ENCODE data around the gene BTF3L4.

Gene BTF3L4

DNA sequence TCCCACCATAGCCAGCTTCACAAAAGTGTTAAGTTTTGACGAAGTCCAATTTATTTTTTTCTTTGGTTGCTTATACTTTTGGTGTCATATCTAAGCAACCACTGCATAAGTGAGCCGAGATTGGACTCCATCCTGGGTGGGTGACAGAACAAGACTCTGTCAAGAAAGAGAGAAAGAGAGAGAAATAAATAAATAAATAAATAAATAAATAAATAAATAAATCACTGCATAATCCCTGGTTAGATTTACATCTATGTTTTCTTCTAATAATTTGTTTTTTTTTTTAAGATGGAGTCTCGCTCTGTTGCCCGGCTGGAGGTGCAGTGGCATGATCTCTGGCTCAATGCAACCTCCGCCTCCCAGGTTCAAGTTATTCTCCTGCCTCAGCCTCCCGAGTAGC, 67.5 kb downstream of the BTF3L4 start:
- no peak for DNase-seq (ENCODE audit: low read depth in 2 of 2)

- no peak for DNase-seq (ENCODE audit: low read depth in 2 of 2)
Observed at GRCh38 chr1:52125736-52126359, 69.8 kb downstream of the BTF3L4 start.

DNA sequence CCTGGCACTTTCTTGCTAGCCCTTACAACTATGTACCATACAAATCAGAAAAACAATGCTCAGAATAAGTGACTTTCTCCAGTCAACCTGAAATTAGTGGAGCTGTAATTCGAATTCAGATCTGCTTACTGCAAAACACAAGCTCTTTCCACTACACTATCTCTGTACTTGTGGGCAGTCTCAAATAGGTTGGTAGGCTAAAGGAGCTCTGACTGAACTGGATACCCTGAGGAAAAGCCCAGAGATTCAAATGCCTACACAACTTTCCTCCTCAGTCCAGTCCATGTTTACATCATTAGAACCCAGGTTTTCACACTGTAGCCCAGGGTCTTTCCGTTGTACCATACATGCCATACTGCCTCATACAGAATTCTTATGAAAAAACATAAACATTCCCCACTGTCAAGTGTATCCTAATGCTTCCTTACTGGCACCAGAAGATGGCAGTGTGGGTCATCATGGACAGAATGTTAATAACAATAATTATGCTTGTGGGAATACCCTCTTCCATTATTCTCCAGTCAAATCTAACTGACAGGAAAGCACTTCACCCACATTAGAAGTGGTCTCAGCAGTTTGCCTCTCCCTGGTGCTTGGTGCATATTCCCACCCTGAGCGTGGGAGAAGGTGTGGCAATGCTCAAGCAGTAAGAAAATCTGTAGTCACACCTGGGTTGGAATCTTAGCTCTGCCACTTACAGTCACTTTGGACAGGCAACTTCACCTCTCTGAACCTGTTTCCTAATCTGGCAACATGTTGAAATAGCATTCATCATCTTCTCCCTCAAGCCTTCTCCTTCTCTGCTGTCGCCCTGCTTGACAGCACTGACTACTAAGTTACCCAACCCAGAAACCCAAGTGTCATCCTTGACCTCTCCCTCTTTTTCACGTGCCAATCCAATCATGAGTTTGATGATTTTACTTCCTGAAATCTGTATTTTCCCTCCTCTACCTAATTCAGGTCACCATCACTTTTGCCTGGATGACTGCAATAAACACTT, 71.4 kb downstream of the BTF3L4 start:
- no peak for DNase-seq (ENCODE audit: low read depth in 2 of 2)

DNA sequence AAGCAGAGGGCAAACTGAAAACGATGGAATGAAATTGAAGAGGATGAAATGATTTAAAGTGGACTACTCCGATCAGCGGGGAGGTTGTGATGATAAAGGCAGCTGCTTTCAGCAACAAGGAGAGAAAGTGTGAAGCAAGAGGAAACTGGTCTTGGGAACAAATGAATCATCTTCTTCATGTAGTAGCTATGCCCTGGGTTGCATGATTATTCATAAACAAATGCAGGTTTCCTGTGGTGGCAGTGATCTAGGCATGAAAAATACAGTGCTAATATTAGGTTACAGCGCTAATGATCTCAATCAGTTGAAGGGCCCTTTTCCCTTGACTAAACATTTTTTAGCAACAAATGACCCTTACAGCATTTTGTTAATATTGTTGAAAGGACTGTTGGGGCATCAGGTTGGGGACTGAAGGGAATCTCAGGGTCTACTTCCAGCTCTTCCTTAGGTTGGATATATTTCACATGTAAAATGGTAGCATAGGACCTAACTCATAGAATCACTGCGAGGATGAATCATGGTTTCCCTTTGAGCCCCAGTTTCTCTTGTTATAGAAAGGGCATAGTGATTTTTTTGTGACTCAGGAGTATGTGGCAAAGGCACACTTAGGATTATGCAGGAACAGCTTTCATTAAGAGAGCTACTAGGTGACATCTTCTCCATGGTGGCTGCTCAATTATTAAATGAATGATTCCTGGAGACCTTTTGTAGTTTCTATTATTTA, 83.9 kb downstream of the BTF3L4 start:
- no peak for DNase-seq (ENCODE audit: low read depth in 2 of 2)
